T-helper 2 cell (primary cell): ENCODE results near the gene DUSP28.

Source experiments
- DNase-seq, 5 experiments: peaks; one replicate each; pipeline versions ENCODE4 v3.0.0 to v3.0.0-alpha.2; 2012 to 2022

Gene DUSP28

DNA sequence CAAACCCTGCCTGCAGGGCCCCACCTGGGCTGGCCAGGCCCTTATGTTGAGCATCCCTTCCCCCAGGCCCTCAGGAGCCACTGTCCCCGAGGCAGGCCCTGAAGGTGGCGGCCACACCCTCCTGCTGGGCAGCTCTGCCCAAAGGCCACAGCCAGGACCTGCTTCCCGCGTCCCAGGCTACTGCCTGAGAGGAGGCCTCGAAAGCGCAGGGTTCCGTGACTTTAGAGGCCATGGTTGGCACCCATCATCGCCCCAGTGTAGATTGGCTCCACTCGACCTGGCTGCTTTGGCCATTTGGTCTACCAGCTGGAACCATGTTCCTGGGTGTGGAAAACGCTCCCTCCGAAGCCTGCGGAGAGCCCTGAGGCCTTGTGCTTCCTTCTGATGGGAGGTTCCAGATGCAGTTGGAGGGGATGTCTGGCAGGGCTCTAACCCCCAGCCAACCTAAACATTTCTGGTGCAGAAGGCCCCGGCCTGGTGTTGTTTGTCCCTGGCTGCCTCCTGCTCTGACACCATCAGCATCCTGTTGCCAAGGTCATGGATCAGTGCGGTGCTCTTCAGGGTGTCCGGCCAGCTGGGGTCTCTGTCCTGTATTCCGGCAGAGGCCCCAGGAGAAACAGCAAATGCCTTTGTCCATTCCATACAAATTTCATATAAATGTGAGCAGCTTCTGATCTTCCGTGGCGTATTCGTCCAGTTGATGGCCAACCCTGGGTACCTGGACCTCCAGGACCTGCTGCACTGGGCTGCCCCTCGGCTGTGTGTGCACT is 41.1 kb downstream of the DUSP28 start:
- DNase-seq, result no peak

DNA sequence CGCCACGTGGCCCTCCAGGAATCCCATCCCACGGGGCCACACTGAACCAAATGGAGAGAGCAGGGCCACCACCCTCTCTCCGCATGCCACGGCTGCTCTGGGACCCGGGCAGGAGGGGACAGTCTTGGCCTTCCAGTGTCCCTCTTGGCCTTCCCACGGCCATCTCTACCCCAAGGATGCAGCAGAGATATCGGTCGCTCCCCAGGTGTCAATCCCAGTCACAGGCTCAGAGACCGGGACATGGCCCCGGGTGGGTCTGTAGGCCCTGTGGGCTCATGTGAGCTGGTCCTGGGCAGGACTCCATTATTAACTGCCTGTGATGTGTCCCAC is 41.6 kb downstream of the DUSP28 start:
- DNase-seq, result no peak

DNA sequence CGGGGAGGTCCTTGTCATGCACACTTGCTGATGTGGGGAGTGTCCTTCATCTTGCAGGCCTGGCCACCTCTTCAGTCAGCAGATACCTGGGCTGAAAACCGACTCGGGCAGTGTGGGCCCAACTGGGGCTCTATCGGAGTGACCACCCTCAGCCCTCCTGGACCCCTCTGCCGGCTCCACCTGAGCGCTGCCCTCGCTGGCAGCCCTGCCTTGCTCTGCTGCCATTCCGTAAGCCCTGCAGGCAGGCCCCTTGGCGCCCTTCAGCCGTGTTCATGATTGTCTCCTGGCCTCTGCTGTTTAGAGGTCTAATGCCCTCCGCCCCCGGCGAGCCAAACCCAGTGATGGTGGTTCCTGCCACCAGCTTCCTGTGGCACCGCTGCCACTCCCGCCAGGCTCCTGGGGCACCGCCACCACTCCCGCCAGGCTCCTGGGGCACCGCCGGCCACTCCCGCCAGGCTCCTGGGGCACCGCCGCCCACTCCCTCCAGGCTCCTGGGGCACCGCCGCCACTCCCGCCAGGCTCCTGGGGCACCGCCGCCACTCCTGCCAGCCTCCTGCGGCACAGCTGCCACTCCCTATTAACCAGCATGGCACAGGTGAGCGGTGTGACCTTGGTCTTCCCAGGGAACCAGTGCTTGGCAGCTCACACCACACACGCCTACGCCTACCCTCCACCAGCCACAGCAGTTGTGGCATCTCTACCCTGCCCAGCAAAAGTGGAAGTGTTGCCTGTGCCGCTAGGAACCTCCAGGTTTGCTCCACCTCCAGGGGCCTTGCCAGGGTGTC is 42.3 kb downstream of the DUSP28 start:
- no peak for DNase-seq

DNA sequence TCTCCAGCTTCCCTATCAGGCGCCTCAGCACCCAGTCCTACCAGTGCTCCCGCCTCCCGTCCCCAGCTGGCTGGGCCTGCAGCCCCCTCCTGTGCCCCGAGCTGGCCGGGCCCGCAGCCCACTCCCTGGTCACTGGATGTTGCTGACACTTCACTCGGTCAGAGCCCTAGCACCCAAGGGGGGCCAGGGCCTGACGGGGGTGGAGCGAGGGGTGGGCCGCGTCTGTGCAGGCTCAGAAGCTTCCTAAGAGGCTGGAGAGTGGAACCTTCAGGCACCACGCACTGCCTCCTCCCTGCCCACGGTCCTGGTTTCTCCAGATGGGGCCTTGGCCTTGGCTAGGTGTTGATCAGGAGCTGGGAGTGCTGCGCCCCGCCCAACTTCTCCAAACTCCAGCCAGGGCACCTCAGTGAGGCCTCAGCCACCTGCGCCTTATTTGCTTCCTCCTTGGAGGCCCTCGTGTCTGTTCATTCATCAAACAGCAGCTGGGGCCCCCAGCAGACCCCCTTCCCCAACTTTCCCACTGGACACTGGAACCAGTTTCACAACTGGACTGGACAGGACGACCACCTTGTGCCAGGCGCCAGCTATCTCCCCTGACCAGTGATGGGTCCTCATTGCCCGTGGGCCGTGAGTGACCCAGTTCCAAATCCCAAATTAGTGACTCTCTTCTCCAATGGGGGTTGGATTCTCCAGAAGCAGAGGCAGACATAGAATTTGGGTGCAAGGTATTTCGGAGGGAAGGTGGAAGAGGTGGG is 43.1 kb downstream of the DUSP28 start:
- DNase-seq, result no peak

DNA sequence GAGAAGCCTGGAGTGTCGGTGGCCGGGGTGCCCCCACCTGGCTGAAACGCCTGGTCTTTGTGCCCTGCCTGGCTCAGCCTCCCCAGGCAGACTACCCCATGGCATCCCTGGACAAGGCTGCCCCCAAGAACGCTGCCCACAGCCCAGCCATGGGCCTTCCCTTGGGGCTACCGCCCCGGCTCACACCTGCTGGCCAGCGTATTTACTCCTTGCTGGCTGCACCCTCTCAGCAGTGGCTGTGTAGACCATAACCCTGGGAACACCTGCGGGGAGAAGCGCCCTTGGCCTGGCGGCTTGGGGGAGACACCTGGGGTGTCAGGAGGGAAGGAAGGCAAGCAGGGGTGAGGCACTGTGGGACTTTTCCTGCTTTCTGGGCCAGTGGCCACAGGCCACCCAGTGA is 43.7 kb downstream of the DUSP28 start:
- no peak for DNase-seq

DNA sequence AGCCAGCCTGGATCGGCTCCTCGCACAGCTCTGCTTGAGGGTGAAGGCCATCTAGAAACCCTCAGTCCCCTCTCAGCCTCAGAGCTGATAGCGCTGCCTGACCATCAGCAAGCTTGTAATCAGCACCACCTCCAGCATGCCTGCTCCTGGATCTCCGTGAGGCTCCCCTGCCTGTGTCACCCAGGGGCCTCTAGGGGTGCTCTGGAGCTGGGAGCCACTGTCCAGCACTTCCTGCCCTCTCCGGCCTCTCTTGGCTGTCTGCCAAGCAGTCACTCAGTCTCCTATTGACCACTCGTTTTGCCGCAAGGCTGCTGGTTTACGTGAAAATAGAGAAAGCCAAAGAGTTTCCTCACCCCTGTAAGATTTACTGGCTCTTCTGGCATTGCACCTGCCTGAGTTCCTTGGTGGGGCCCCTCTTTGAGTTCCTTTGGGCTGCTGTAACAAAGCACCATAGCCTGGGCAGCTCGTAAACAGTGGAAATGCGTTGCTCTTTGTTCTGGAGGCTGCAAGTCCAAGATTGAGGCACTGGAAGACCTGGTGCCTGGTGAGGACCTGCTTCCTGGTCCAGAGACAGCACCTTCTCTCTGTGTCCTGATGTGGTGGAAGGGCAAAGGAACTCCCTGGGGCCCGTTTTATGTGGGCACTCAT is 44.3 kb downstream of the DUSP28 start:
- no peak for DNase-seq

DNA sequence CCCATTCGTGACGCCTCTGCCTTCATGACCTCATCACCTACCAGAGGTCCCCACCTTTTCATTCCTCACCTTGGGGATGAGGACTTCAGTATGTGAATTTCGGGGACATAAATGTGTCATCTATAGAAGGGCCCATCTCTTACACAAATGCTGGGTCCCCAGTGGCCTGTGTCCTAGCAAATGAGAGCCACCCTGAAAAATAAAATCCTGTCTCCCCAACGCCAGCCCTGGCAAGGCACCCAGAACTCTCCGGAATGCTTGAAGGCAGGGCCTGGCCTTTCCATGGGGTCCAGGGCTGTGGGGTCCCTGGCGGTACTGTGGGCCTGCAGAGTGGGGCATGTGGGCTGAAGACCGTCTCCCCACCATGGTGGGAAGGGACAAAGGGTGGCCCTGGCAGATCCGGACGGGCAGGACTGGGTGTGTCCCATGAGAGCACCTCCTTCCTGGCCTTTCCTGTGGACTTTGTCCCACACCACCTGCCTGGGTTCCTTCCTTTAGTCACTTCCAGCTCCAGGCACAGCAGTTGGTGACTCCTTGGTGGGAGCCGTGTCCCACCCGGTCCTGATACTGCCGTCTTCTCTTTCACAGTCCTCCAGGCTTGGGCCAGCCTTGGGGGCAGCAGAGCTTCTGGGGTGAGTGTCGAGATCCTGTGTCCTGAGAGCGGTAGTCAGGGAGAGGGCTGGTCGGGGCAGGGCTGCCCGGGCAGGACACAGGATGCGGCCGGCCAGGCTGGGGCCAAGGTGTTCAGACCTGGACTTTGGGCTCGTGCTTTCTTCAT is 45.0 kb downstream of the DUSP28 start:
- DNase-seq, result no peak

DNA sequence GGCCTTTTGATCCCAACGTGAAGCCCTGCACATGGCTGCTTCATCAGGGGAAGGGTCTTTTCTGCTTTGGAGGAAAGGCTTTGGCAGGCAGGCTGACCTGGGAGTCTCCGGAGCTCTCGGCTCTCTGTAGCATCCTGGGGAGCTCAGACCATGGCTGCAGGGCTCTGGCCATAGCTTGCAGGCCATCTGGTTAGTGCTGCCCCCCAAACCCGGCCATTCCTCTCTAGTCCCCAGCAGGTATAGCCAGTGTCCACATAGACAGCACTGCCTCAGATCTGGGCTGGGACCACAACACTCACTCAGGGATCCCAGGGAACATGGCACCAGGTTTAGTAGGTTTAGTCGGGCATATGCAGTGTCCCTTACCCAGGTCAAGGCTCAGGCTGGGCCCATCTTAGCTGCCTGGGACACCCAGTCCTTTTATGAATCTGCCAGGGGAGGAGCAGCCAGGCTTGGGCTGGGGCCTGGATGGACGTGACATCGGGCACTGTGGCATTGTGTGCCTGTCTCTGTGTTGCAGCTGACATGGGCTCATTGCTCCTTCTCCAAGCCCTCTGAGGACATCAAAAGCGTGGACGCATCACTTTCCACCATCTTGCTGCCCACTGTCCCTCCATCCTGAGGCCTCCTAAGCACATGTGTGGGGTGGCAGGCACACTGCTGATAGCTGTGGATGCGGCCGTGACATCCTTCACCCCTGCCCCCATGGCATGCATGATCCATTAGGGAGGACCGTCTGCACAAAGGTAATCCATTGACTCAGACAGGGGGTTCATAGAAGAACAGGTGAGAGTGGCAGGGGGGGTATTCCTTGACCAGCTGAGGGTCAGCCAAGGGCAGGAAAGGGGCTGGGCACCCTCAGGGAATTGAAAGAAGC is 45.9 kb downstream of the DUSP28 start:
- no peak for DNase-seq

DNA sequence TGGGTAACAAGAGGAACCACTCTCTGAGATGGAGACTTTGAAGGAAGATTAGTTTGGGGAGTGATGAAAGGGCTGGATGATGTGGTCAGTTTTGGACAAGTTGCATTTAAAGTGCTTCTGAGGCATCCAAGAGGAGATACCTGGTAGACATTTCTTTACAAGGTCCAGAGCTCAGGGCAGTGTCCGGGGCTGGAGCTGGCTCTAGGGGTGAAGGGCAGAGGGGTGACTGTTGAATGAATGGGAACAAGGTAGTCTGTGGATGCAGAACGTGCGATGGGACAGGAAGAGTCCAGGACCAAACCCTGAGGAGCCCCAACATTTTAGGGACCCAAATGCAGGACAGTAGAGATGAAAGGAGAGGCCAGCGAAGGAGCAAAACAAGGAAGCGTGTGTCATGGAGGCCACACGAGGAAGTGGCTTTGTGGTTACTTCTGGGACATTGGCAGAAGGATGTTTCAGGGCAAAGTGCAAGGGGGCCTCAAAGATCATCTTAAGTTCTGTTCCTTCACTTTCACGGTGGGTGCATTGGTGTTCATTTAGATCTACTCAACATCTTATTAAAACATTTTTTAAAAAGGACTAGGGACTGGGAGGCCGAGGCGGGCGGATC is 51.5 kb downstream of the DUSP28 start:
- DNase-seq, result peak in 1 of 5 experiments; percentile 79
